Raji (cell line): ENCODE measurements around the gene ZCCHC24.

ENCODE experiments used
- POLR2A ChIP-seq: IDR thresholded peaks from 2 replicates; pipeline ENCODE4 v1.6.1; 2011; ENCODE audit warnings: low read depth, low read length, control low read depth; ENCODE audit not compliant: insufficient read depth

The ZCCHC24 gene

DNA sequence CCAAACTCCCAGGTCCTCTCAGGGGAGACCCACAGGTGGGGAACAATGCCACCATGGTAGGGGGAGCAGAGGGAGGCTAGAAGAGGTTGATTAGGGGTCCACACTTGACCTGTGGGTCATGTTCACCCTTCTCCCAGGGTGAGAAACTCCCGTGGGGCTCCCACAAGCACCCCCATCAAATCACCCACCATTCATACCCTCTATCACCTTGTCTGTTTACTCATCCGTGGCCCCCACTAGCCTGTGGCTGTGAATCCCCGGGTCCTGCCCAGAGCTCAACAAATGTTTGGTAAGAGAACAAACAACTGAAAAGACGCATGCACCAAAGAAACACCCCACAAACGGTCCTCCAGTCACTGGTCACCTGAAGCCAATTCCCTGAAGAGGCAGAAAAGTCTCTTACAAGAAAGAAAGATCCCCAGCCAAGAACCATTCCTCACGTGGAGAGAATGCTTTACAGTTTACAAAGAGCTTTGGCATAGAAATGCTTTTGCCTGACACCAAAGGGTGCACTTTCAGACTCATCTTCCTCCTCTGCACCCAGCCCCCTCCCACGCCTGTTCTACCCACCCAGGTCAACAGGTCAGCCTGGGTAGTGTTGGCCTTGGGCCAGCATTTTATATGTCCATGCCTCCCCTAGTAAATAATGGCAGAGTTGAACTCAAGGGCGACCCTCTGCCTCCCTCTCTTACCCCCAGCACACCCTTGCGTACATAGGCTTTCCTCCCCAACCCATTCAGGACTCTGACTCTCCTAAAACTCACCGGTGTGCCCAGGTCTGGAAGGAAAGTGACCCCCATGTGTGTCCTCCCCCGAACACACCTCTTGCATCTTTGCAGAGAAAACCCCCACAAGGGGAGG, 1.9 kb downstream of the ZCCHC24 start:
- no peak for TF ChIP-seq POLR2A

GRCh38 chr10:79442171-79443040, 3.0 kb downstream of the ZCCHC24 start:
- no peak for TF ChIP-seq POLR2A

DNA sequence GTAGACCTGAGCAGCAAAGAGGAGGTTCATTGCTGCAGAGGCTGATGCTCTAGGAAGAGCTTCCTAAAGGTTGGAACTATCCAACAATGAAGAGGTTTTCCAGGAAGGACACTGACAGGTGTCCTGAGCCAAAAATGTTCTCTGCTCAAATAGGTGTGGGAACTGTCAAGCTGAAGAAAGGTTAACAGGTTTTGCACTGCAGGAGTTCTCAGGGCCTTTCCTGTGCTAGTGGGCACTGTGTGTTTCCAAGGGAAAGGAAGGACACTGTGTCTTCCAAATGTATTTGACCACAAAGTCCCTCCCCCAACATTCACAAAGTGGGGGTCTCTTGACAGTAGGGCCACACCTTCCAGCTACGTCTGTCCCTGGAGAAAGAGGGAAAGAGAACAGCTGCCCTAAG, 4.0 kb downstream of the ZCCHC24 start:
- no peak for TF ChIP-seq POLR2A

- no peak for TF ChIP-seq POLR2A
These were observed 5.1 kb downstream of the ZCCHC24 start for GRCh38 chr10:79440281-79440680.

GRCh38 chr10:79438699-79439085, 6.7 kb downstream of the ZCCHC24 start:
- no peak for TF ChIP-seq POLR2A

- no peak for TF ChIP-seq POLR2A
These were observed 7.3 kb downstream of the ZCCHC24 start for GRCh38 chr10:79438021-79438698.

- TF ChIP-seq POLR2A: no peak
These were observed 8.2 kb downstream of the ZCCHC24 start for GRCh38 chr10:79437111-79437814.

DNA sequence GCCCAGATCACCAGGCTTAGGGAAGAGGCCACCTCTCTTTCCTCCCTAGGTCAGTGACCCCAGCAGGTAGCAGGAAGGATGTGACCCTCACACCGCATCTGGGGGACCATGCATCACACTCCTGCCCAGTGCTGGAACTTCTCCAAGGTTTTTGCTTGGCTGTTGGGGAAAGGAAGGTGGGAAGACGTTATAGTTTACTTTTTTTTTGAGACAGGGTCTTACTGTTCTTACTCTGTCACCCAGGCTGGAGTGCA, 8.6 kb downstream of the ZCCHC24 start:
- no peak for TF ChIP-seq POLR2A

DNA sequence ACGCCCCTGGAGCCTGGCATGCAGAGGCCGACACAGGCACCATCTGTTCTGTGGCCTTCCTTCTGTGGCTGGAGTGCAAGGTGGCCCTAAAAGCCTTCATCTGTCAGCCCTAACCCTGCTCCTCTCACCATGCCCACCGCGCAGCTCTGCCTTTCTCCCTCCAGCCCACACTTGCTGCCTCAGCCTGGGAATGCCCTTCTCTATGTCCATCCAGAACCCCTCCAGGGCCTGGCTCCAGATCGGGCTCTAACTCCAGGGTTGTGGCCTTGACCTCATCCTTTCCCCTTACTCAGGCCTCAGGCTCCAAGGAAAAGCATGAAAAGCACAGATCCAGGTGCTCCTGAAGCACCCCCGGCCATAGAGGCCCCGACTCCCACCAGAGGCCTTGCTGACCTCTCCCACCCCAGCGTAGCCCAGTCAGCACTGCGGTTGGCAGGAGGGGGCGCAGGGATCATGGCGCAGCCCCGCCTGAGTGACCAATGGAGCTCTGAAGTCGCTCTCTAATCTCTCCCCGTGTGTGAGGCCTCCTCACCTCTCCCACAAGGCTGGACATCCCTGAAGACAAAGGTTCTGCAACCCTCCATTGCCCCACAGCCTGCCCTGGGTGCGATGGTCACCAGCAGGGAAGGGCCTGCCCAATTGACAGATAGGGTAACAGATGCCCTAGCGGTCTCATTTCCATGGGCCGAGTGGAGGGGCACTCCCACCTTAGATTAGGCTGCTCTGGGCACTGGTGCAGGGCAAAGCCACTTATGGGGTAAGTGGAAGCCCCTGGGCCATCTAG, 9.2 kb downstream of the ZCCHC24 start:
- no peak for TF ChIP-seq POLR2A

DNA sequence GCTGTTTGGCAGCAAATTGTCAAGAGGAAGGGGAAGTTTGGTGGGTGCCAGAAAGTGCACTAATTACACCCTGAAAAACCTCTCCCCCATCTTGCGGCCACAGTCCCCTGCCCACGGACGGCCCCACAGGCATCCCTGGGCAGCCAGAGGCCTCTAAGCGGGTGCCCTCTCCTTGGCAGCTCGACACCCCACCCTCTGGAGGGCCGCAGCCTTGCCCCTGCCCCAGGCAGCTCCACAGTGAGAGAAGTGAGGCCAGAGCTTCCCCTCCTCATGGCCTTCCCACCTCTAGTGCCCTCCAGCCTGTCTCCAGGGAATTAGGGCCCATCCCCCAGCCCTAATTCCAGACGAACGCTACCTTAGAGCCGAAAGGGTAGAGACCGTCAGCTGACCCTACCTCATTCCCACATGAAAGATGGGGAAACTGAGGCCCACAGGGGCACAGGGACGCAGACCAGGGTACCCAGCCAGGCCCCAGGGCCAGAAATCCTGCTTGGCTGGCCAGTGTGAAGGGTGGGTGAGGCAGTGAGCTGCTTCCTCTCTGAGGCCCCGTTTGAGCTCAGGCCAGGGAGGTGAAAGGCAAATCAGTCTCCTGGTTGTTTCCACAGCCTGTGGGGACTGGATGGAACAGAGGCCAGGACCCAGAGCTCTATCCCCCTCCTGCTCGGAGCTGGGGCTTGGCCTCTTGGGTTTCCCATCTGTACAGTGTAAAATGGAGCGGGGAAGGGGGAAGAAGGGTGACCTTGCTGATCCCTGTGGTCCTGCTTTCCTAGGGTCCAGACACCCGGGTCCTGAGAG, 10.0 kb downstream of the ZCCHC24 start:
- TF ChIP-seq POLR2A: no peak

DNA sequence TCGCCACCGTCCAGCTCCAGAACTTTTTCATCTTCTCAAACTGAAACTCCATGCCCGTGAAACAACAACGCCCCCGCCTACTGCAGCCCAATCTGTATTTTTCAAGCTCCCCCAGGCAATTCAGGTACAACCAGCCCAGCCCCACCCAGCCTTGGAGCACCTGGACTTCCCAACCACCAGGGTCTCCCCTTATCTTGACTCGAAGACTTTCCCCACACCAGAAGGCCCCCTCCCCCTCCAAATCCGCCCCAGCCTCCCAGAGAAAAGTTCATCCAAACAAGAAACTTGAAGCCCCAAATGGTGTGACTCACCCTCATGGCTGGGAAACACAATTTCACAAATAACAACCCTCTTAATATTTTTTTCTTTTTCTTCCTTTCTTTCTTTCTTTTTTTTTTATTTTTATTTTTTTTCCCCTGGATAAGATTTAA, 10.6 kb downstream of the ZCCHC24 start:
- TF ChIP-seq POLR2A: no peak

DNA sequence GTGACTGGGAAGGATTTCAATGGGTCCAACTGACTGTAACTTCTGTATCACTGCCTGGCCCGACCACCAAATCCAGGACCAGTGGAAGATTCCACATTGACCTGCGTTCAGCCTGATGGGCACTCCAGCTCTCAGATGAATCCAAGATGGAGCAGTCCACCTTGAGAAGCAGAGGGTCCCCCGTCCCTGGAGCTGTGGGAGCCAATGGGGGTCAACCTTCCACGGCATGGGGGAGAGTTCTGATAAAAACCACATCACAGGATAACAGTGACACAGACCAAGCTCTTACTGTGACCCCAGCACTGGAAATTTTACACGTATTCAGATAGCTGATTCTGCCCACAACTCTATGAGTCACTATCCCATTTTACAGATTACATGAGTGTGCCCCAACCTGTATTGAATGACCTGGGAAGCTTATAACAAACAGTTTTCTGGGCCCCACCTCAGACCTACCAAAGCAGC, 11.2 kb downstream of the ZCCHC24 start:
- no peak for TF ChIP-seq POLR2A
